GM12875 (cell line): ENCODE results near the gene STIL.

Experiments
- H3K4me3 ChIP-seq: one replicate; pipeline ENCODE4 v1.5.1; 2011; ENCODE audit warnings: low read depth, low read length, control low read depth
- CTCF ChIP-seq: IDR thresholded peaks from 2 replicates; pipeline ENCODE4 v1.5.1; 2011; ENCODE audit warnings: low read depth, mild to moderate bottlenecking, control low read depth, inconsistent platforms, low read length, moderate library complexity, borderline replicate concordance; ENCODE audit not compliant: insufficient read depth

Gene STIL

DNA sequence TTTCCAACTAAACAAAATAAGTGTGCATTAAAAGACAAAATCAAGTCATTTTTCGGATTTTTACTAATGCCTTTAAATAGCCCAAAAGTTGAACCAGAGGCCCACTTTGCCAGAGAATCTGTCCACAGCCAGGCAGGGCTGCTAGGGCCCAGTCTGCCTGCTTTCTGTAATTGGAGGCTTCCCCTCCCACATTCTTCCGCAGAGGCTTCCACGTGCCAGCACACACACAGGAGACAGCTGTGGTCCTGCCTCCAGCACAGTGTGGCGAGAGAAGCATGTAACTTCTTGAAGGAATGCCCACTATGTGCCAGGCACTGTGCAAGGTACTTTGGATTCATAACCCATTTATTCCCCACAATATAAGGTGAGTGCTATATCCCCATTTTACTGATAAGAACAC is 112.8 kb downstream of the STIL start:
- no peak overlapping the region for H3K4me3 ChIP-seq
- no peak for TF ChIP-seq CTCF
